Daoy (cell line): ENCODE measurements around the gene HOXC5. TPM values are rescaled to one million over a fixed set of nuclear protein-coding genes. Genes with fewer than 3 reads are reported as not detected.

Experiments
- DNase-seq: peaks from one replicate; pipeline ENCODE4 v3.0.0-alpha.2; 2015; ENCODE audit warnings: low read depth
- total RNA-seq: library from RNA; depleted of rRNA; stranded (reverse); fragments of >200 nt; shearing (Covaris generic); gene quantifications from 2 replicates; pipeline ENCODE4 v1.2.3, GENCODE V29; 2014

HOXC5 gene
- total RNA-seq, 1 experiment from 2014 or later = 1.9 TPM

DNA sequence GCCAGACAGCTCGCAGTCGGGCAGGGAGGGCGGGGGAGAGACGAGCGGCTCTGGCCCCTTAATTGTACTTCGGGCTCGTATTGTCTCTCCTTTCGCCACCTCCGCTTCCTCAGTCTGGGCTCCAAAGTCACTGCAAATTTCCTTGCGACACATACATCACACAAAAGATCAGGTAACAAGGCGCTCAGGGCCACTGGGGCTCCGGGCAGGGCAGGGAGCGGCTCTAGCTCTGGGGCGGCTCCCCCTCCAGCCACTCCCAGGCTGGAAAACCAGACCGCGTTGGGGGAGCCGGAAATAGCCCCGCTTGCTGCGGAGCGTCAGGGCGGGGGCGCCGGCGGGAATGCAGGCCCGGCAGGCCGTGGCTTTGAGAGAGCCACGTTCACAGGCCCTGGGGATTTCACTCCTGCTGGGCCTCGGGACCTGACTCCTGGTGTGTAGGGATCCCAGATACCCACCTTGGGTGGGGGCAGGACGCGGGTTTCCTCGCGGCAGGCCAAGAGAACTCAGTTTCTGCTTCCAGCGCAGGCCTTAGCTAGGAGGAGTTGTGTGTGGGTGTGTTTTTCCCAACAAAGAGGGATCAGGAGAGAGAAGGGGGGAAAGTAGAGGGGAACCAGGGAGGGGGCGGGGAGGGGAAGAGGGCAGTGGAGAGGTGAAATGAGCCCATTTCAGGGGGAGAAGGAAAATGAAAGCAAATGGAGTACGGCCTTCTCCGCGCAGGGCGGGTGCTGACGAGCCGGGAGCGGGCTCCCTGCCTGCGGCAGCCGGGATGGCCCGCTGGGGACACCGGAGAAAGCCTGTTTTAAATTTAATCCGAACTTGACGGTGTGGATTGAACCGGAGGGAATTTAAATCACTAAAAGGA is 37.2 kb upstream of the HOXC5 start:
- DNase-seq = peak; percentile 91

DNA sequence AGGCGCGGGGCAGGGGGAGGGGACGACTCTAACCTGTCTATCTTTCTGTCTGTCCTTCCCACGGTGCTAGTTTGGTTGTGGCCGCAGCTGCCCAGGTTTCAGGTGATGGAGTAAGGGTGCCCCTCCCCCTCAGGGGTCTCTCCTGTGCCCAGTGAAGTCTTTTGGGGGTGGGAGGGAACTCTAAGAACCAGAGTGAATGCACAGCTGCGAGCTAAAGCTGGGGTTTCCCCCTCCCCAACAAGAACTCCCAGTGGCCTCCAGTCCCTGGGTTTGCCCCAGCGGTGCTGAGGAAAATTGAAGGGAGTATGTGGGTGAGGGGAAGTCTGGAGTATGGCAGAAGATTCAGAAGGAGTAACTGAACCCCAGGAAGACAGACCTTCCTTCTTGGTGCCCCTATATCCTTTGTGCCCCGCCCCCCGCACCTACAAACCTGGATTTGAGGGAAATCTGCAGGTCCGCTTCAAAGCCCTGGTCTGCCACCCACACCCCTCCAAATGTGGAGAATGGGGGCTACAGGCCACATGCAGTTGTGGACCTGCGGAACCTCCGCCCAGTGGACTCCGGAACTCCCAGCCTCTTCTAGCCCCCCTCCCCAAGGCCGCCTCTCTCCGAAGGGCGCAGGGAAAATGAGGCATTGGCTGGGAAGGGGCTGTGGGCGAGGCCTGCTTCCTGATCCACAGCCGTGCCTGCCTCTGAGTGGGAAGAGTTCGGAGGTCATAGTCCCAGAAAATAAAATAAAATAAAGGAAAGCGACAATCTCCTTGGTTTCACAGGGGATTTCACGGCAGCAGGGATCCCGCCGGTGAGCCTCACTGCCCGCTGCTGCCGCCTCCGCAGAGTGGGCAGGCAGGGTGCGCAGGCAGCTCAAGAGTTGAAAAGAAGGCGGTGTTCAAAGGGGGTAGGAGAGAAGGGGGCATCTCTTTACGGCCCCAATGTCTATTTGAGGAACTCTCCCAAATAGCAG is 36.3 kb upstream of the HOXC5 start:
- no peak for DNase-seq

- DNase-seq = no peak
These were observed 35.4 kb upstream of the HOXC5 start for GRCh38 chr12:53997204-53998109.

GRCh38 chr12:53998110-53998899 is 34.5 kb upstream of the HOXC5 start:
- no peak for DNase-seq

- DNase-seq = no peak
These were observed 34.0 kb upstream of the HOXC5 start for GRCh38 chr12:53998900-53999236.

DNA sequence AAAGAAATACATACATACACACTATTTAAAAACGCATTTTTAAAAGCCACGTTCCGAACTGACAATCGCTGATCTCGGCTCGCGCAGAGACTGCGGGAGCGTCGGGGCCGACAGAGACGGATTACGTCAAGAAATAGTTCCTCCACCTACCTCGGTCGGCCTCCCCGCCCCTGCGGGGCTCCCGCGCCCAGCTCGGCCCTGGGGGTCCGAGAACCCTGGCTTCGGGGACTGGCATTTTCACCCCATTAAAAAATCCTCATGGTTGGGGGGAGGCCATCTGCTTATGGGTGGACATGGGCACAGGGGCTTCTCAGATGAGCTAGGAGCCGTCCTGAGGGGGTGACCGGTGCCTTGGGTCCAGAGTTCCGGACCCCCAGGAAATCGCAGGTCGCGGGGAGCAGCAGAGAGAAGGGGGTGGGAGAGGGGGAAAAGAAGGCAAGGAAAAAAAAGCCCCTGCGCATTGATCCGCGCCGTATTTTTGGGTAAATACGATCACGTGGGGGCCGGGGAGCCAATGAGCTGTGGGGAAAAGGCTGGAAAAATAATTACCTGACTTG is 33.2 kb upstream of the HOXC5 start:
- peak; percentile 81 for DNase-seq

DNA sequence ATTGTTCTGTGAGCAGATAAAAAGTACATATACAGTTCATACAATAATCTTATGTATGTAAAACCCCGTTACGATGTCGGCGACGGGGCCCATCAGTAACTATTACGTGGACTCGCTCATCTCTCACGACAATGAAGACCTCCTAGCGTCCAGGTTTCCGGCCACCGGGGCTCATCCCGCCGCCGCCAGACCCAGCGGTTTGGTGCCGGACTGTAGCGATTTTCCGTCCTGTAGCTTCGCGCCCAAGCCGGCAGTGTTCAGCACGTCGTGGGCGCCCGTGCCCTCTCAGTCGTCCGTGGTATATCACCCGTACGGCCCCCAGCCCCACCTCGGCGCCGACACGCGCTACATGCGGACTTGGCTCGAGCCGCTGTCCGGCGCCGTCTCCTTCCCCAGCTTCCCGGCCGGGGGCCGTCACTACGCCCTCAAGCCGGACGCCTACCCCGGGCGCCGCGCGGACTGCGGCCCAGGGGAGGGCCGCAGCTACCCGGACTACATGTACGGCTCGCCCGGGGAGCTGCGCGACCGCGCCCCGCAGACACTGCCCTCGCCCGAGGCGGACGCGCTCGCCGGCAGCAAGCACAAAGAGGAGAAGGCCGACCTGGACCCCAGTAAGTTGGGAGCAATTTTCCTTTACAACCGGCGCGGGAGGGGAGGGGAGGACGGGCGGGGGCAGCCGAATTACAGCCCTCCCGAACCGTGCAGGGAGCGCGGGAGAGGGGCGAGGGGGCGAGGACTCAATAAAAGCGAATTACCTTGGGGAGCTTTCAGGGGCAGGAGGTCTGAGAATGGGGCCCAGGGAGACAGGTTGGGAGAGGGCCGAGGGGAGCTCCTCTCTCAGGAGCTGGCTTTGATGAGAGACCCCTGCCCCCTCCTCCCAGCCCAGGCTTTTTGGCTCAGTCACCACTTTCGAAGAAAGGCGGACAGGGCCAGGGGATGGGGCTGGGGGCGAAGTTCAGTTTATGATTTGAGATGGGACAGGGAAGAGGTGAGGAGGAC is 32.4 kb upstream of the HOXC5 start, which contains the start of gene HOXC9:
Gene HOXC9, plus strand, starts transcription at position 46 of the 999 bp plus-strand sequence. Its CDS starts 28 bp downstream, at position 74.
- peak; percentile 65 for DNase-seq

GRCh38 chr12:54001283-54002187 is 31.3 kb upstream of the HOXC5 start:
- DNase-seq = no peak

GRCh38 chr12:54002278-54002914 is 30.5 kb upstream of the HOXC5 start:
- DNase-seq = no peak

GRCh38 chr12:54002915-54003389 is 29.9 kb upstream of the HOXC5 start:
- DNase-seq = no peak

GRCh38 chr12:54003625-54004024 is 29.2 kb upstream of the HOXC5 start:
- no peak for DNase-seq

GRCh38 chr12:54004063-54004840 is 28.6 kb upstream of the HOXC5 start:
- no peak for DNase-seq

- DNase-seq = peak; percentile 68
These were observed 27.9 kb upstream of the HOXC5 start for GRCh38 chr12:54004841-54005530.

GRCh38 chr12:54005531-54005852 is 27.4 kb upstream of the HOXC5 start:
- DNase-seq = no peak

GRCh38 chr12:54005853-54006558 is 26.8 kb upstream of the HOXC5 start:
- DNase-seq = peak; percentile 91
